Measurements from ENCODE around the gene HSPB8.
A peak's percentile ranks its signal among the peaks of the same experiment; 100 is the strongest.
"Not testable (repeated sequence)": the region's sequence is repeated elsewhere in the genome, so short reads cannot be mapped to it uniquely, and the experiment has no call there.

The HSPB8 gene

DNA sequence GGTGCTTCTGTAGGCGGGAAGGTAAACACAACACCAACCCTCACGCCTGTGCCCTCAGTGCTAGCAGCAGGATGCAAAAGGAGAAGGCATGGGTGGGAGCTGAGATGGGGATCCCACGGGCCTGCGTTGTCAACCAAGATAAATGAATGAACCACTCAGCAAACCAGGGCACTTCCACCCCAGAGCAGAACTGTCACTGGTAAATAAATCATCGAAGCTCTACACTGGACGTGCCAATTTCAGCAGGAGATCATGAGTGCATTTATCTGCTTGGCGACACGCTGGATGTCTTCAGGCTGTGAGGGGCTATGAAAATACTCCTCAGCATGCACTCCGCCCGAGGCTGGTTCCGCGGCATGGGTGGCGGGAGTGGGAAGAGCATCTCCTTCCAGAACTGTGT is 33.2 kb downstream of the HSPB8 start:
- Histone ChIP-seq H3K36me3 (ENCODE audit: control insufficient read depth, insufficient read depth, low read length, severe bottlenecking) (no peaks in the 10 kb centered on the region), H3K27me3 (replicated peaks; ENCODE audit: control insufficient read depth, insufficient read depth, low read length) (no peaks in the 10 kb centered on the region), H3K4me1 (ENCODE audit: control insufficient read depth, insufficient read depth, low read length) (peaks cover 13% of the 10 kb centered on the region), H3K9ac (ENCODE audit: low read length) (no peak overlapping the region), H3K9me3 (ENCODE audit: control insufficient read depth, low read length) (no peaks in the 10 kb centered on the region), H3K4me3 (ENCODE audit: low read length) (no peak overlapping the region)
- no peak for DNase-seq (ENCODE audit: low read depth)

- H3K27me3 ChIP-seq (replicated peaks; ENCODE audit: control insufficient read depth, insufficient read depth, low read length), result no peaks in the 10 kb centered on the region
- H3K4me3 ChIP-seq (ENCODE audit: low read length), result no peak overlapping the region
- H3K9ac ChIP-seq (ENCODE audit: low read length), result no peak overlapping the region
- H3K4me1 ChIP-seq (ENCODE audit: control insufficient read depth, insufficient read depth, low read length), result no peaks in the 10 kb centered on the region
- no peaks in the 10 kb centered on the region for H3K36me3 ChIP-seq (ENCODE audit: control insufficient read depth, insufficient read depth, low read length, severe bottlenecking)
- no peaks in the 10 kb centered on the region for H3K9me3 ChIP-seq (ENCODE audit: control insufficient read depth, low read length)
- DNase-seq (ENCODE audit: low read depth), result no peak
Observed at GRCh38 chr12:119216084-119216483, 37.4 kb downstream of the HSPB8 start.

DNA sequence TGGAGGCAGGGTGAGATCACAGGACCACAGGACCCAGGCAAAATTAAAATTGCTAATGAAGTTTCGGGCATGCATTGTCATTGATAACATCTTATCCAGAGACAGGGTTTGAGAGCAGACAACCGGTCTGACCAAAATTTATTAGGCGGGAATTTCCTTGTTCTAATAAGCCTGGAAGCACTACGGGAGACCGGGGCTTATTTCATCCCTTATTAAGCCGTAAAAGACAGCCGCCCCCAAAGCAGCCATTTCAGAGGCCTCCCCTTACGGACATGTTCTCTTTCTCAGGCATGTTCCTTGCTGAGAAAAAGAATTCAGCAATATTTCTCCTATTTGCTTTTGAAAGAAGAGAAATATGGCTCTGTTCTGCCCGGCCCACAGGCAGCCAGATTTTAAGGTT is 40.1 kb downstream of the HSPB8 start:
- not testable (repeated sequence) for H3K36me3 ChIP-seq (ENCODE audit: control insufficient read depth, insufficient read depth, low read length, severe bottlenecking); H3K9me3 ChIP-seq (ENCODE audit: control insufficient read depth, low read length); H3K4me3 ChIP-seq (ENCODE audit: low read length); H3K9ac ChIP-seq (ENCODE audit: low read length); H3K4me1 ChIP-seq (ENCODE audit: control insufficient read depth, insufficient read depth, low read length); DNase-seq (ENCODE audit: low read depth); H3K27me3 ChIP-seq (replicated peaks; ENCODE audit: control insufficient read depth, insufficient read depth, low read length)

DNA sequence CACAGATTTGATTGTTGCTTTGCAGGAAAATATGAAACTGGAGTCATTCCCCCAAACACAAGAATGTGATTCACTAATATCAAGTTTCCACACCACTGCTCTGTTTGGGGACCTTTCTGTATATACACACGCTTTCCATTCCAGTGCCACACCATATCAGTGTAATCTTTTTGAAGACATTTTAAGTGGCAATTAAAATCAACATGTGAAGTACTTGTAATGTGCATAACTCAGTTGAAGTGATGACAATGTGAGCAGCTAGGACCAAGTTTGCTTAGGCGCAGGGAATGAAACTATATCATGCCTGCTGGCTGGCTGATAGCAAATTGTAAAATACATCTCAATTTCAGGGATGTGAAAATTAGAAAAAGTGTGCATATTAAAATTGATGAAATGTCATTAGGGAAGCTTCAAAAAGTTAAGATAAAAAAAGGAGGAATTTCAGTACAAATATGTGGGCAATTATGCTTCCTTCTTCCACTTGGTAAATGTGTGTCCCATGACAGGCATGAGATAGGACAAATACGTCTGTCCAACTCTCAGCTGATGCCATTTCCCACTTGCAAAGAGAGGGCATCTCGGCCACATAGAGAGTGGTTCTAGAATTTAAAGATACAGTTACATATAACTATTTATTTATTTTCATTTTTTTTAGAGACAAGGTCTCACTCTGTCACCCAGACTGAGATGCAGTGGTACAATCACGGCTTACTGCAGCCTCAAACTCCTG is 43.7 kb downstream of the HSPB8 start:
- no peak for DNase-seq (ENCODE audit: low read depth)
- H3K9ac ChIP-seq (ENCODE audit: low read length), result no peak overlapping the region
- no peaks in the 10 kb centered on the region for H3K9me3 ChIP-seq (ENCODE audit: control insufficient read depth, low read length)
- H3K36me3 ChIP-seq (ENCODE audit: control insufficient read depth, insufficient read depth, low read length, severe bottlenecking), result no peaks in the 10 kb centered on the region
- H3K27me3 ChIP-seq (replicated peaks; ENCODE audit: control insufficient read depth, insufficient read depth, low read length), result peaks cover 4% of the 10 kb centered on the region
- H3K4me1 ChIP-seq (ENCODE audit: control insufficient read depth, insufficient read depth, low read length), result no peaks in the 10 kb centered on the region
- H3K4me3 ChIP-seq (ENCODE audit: low read length), result no peak overlapping the region

DNA sequence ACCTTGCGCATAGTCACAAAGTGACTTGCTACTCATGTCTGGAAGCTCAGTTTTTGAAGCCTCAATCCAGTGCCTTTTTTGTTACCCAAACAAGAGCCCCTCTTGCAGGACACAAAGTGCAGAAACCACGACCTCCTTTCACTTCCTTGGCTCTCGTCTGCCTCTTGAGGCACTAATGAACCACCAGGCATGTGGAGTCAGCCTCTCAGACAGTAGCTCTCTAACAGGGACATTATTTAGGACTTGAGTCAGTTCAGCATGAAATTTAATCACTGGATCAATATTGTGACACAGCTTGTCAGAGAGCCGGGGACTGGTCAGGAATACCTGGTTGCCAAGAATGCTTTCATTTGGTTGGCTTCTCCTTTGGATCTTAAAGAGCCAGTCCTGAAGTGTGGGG is 46.7 kb downstream of the HSPB8 start:
- no peak overlapping the region for H3K9ac ChIP-seq (ENCODE audit: low read length)
- no peaks in the 10 kb centered on the region for H3K36me3 ChIP-seq (ENCODE audit: control insufficient read depth, insufficient read depth, low read length, severe bottlenecking)
- no peak overlapping the region for H3K4me3 ChIP-seq (ENCODE audit: low read length)
- H3K9me3 ChIP-seq (ENCODE audit: control insufficient read depth, low read length), result no peaks in the 10 kb centered on the region
- H3K4me1 ChIP-seq (ENCODE audit: control insufficient read depth, insufficient read depth, low read length), result no peaks in the 10 kb centered on the region
- peaks cover 4% of the 10 kb centered on the region for H3K27me3 ChIP-seq (replicated peaks; ENCODE audit: control insufficient read depth, insufficient read depth, low read length)
- no peak for DNase-seq (ENCODE audit: low read depth)

DNA sequence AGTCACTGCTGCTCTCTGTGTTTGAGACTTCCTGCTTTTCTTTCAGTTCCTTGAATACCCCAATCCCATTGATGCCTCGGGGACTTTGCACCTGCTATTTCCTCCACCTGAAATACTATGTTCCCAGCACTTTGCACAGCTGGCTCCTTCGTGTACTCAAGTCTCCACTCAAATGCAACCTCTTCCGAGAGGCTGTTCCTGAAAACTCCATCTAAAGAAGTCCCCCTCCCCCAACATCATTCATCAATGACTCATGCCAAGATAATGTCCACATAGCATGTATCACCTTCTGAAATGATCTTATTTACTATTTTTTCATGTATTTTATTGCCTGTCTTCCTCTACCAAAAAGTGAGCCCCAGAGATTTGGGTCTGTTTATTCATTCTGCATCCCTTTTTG is 48.6 kb downstream of the HSPB8 start:
- Histone ChIP-seq H3K4me3 (ENCODE audit: low read length) (no peak overlapping the region), H3K4me1 (ENCODE audit: control insufficient read depth, insufficient read depth, low read length) (no peaks in the 10 kb centered on the region), H3K9ac (ENCODE audit: low read length) (no peak overlapping the region)

DNA sequence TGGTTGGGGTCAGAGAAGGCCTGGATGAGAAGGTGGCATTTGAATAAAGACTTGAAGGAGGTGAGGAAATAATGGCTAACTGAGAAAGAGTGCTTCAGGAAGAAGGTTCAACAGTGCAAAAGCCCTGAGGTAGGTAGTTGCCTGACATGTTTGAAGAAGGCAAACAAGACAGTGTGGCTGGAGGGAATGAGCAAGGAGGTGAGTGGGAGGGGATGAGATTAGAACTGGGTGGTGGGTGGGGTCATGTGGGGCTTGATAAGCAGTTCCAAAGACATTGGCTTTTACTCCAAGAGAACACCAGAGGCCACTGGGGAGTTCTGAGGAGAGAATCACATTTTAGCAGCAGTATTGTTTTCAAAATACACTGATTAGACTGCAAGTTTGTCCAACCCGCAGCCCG is 50.5 kb downstream of the HSPB8 start:
- DNase-seq (ENCODE audit: low read depth), result no peak

More for the DNA sequence above, 48.6 kb downstream of the HSPB8 start:
- no peak for DNase-seq (ENCODE audit: low read depth)
- Histone ChIP-seq H3K9me3 (ENCODE audit: control insufficient read depth, low read length) (no peaks in the 10 kb centered on the region), H3K36me3 (ENCODE audit: control insufficient read depth, insufficient read depth, low read length, severe bottlenecking) (no peaks in the 10 kb centered on the region), H3K27me3 (replicated peaks; ENCODE audit: control insufficient read depth, insufficient read depth, low read length) (peaks cover 7% of the 10 kb centered on the region)

DNA sequence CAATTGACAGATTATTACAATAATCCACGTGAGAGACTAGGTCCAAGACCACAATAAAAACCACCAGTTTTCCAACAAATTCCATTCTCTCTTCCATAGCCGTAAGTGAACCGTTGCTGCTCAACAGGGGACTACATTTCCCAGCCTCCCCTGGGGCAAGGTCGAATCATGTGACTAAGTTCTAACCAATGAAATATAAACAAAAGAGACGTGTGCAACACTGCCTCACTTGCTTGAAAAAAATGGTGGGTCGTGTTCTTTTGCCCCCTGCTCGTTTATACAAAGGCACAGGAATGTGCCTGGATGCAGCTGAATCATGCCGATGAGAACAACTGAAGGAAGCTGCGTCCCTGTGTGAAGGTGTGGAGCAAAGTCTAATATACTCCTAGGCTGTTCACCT is 51.1 kb downstream of the HSPB8 start:
- Histone ChIP-seq H3K9me3 (ENCODE audit: control insufficient read depth, low read length) (no peaks in the 10 kb centered on the region), H3K27me3 (replicated peaks; ENCODE audit: control insufficient read depth, insufficient read depth, low read length) (peaks cover 13% of the 10 kb centered on the region), H3K4me3 (ENCODE audit: low read length) (peak overlapping the region; percentile 47), H3K4me1 (ENCODE audit: control insufficient read depth, insufficient read depth, low read length) (no peaks in the 10 kb centered on the region), H3K36me3 (ENCODE audit: control insufficient read depth, insufficient read depth, low read length, severe bottlenecking) (no peaks in the 10 kb centered on the region), H3K9ac (ENCODE audit: low read length) (no peak overlapping the region)
- DNase-seq (ENCODE audit: low read depth), result no peak

More for the DNA sequence above, 50.5 kb downstream of the HSPB8 start:
- Histone ChIP-seq H3K9me3 (ENCODE audit: control insufficient read depth, low read length) (no peaks in the 10 kb centered on the region), H3K4me3 (ENCODE audit: low read length) (no peak overlapping the region), H3K27me3 (replicated peaks; ENCODE audit: control insufficient read depth, insufficient read depth, low read length) (peaks cover 13% of the 10 kb centered on the region), H3K36me3 (ENCODE audit: control insufficient read depth, insufficient read depth, low read length, severe bottlenecking) (no peaks in the 10 kb centered on the region), H3K4me1 (ENCODE audit: control insufficient read depth, insufficient read depth, low read length) (no peaks in the 10 kb centered on the region), H3K9ac (ENCODE audit: low read length) (no peak overlapping the region)

DNA sequence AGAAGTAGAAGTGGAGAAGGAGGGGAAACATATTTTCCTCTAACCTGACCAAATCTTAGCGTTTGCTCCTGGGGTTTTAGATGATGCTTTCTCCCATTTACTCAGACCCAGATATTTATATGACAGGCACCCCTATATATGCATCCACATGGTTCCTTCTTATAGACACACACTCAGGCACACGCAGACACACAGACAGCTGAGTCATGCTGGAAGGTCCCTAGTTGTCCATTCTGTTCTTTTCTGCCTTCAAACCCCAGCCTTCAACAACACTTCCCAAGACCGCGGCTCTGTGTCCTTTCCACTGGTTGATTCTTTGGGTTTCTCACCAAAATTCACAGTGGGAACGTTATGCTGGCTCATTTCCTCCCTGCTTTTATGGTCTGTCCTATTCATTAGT is 52.1 kb downstream of the HSPB8 start:
- no peak overlapping the region for H3K4me3 ChIP-seq (ENCODE audit: low read length)
- H3K36me3 ChIP-seq (ENCODE audit: control insufficient read depth, insufficient read depth, low read length, severe bottlenecking), result no peaks in the 10 kb centered on the region
- DNase-seq (ENCODE audit: low read depth), result no peak

GRCh38 chr12:119231774-119232173 is 53.0 kb downstream of the HSPB8 start:
- no peak for DNase-seq (ENCODE audit: low read depth)
- no peaks in the 10 kb centered on the region for H3K9me3 ChIP-seq (ENCODE audit: control insufficient read depth, low read length)
- no peak overlapping the region for H3K4me3 ChIP-seq (ENCODE audit: low read length)
- no peaks in the 10 kb centered on the region for H3K36me3 ChIP-seq (ENCODE audit: control insufficient read depth, insufficient read depth, low read length, severe bottlenecking)
- peaks cover 17% of the 10 kb centered on the region for H3K27me3 ChIP-seq (replicated peaks; ENCODE audit: control insufficient read depth, insufficient read depth, low read length)
- H3K9ac ChIP-seq (ENCODE audit: low read length), result no peak overlapping the region
- no peaks in the 10 kb centered on the region for H3K4me1 ChIP-seq (ENCODE audit: control insufficient read depth, insufficient read depth, low read length)

More for the DNA sequence above, 52.1 kb downstream of the HSPB8 start:
- no peaks in the 10 kb centered on the region for H3K4me1 ChIP-seq (ENCODE audit: control insufficient read depth, insufficient read depth, low read length)
- H3K9ac ChIP-seq (ENCODE audit: low read length), result no peak overlapping the region
- H3K27me3 ChIP-seq (replicated peaks; ENCODE audit: control insufficient read depth, insufficient read depth, low read length), result peaks cover 13% of the 10 kb centered on the region
- H3K9me3 ChIP-seq (ENCODE audit: control insufficient read depth, low read length), result no peaks in the 10 kb centered on the region

DNA sequence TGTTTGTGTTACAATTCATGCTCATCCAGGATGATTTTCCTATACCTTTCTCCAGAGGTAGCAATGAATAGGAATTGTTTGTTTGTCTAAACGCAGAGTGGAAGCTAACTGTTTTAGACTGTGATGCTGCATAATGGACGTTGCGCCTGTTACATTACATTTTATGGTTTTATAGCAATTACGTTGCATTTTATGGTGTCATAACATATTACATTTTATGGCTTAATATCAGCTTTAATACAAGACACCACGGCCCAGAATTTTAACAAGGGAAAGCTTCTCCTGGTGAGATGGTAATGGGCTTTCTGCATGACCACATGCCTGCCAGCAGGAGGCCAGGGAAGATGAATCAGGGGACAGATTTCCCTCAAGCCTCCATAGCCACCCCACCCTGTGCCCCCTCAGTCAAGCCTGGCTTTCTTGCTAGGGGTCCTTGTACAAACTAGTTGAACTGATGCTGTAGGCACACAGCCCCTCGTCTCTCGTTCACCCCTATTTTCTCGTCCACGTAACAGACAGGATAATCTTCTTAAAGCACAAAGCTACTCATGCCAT is 56.5 kb downstream of the HSPB8 start:
- H3K4me3 ChIP-seq (ENCODE audit: low read length), result no peak overlapping the region
- no peak for DNase-seq (ENCODE audit: low read depth)
- no peak overlapping the region for H3K9ac ChIP-seq (ENCODE audit: low read length)
- H3K4me1 ChIP-seq (ENCODE audit: control insufficient read depth, insufficient read depth, low read length), result no peaks in the 10 kb centered on the region
- peaks cover 5% of the 10 kb centered on the region for H3K9me3 ChIP-seq (ENCODE audit: control insufficient read depth, low read length)
- peaks cover 17% of the 10 kb centered on the region for H3K27me3 ChIP-seq (replicated peaks; ENCODE audit: control insufficient read depth, insufficient read depth, low read length)
- no peaks in the 10 kb centered on the region for H3K36me3 ChIP-seq (ENCODE audit: control insufficient read depth, insufficient read depth, low read length, severe bottlenecking)

DNA sequence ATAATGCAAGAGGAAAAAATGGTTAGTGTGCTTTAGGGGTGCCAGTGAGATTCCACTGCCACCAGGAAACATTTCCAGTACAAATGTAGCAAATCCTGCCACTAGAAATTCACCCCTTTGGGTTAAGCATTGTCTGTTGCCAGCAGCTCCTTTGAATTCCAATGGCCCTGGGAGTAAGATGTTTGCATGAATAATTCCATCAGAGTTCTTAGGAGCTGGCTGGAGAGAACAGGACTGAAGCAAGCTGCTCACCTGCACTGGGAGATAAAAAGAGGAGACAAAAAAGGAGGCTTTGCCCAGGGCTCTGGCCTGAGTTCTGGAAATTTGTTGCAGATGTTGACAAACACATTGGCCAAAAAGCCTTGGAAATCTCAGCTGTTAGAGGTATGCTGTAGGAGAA is 57.6 kb downstream of the HSPB8 start:
- Histone ChIP-seq H3K4me3 (ENCODE audit: low read length) (no peak overlapping the region), H3K4me1 (ENCODE audit: control insufficient read depth, insufficient read depth, low read length) (no peaks in the 10 kb centered on the region), H3K9me3 (ENCODE audit: control insufficient read depth, low read length) (peaks cover 5% of the 10 kb centered on the region), H3K27me3 (replicated peaks; ENCODE audit: control insufficient read depth, insufficient read depth, low read length) (peaks cover 17% of the 10 kb centered on the region), H3K36me3 (ENCODE audit: control insufficient read depth, insufficient read depth, low read length, severe bottlenecking) (no peaks in the 10 kb centered on the region), H3K9ac (ENCODE audit: low read length) (no peak overlapping the region)
- no peak for DNase-seq (ENCODE audit: low read depth)
